ENCODE results near the gene HBEGF. TPM values are rescaled to one million over a fixed set of nuclear protein-coding genes. Genes with fewer than 3 reads are reported as not detected.

Gene HBEGF
- total and polyA plus RNA-seq, 10 donors, result 1.2 to 16.2 (median 6.9) TPM

DNA sequence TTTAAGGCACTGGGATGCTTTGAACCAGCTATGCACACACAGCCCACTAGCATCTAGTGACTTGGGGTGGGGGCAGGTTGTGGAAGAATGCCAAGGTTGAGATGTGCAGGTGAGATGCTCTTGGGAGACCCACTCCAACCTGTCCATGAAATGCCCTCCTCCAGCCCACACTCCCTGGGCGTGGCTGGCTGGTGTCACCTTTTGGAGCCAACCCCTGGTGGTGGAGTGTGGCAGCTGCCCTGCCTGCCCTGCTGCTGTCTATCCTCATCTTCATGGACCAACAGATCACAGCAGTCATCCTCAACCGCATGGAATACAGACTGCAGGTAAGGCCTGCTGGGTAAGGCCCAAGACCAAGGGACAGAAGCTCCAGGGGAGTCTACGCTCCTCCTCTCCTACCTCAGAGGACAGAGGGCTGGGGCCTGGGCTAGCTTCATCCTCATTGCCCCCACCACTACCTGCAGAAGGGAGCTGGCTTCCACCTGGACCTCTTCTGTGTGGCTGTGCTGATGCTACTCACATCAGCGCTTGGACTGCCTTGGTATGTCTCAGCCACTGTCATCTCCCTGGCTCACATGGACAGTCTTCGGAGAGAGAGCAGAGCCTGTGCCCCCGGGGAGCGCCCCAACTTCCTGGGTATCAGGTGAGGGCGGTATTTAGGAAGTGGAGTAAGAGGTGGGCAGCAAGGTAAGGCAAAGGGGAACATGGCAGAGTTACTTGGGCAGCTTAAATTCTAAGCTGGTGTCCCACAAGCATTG, 21.0 kb upstream of the HBEGF start:
- intact Hi-C loops (cut with DNase I; ENCODE audit: low total_unique reads), result no loop called here
- H3K27ac ChIP-seq, result no peak overlapping the region
- H3K36me3 ChIP-seq, result no peaks in the 10 kb centered on the region
- no peak overlapping the region for H3K4me3 ChIP-seq
- H3K4me1 ChIP-seq, result peaks cover 0 to 21% (median 10%) of the 10 kb centered on the region in 6 donors
- 85 to 93% (median 88%) methylated on average over 6 to 8 of the region's 8 CpGs for WGBS, 5 donors
- no peaks in the 10 kb centered on the region for H3K27me3 ChIP-seq (replicated peaks in 1 of 7)
- TF ChIP-seq POLR2A (IDR thresholded peaks at IDR 0.05) (no peak), POLR2AphosphoS5 (IDR thresholded peaks at IDR 0.05) (no peak)
- TF ChIP-seq, protein P1, sequence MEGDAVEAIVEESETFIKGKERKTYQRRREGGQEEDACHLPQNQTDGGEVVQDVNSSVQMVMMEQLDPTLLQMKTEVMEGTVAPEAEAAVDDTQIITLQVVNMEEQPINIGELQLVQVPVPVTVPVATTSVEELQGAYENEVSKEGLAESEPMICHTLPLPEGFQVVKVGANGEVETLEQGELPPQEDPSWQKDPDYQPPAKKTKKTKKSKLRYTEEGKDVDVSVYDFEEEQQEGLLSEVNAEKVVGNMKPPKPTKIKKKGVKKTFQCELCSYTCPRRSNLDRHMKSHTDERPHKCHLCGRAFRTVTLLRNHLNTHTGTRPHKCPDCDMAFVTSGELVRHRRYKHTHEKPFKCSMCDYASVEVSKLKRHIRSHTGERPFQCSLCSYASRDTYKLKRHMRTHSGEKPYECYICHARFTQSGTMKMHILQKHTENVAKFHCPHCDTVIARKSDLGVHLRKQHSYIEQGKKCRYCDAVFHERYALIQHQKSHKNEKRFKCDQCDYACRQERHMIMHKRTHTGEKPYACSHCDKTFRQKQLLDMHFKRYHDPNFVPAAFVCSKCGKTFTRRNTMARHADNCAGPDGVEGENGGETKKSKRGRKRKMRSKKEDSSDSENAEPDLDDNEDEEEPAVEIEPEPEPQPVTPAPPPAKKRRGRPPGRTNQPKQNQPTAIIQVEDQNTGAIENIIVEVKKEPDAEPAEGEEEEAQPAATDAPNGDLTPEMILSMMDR (IDR thresholded peaks at IDR 0.05 in 8 of 11, conservative IDR thresholded peaks at IDR 0.05 in 3 of 11), result no peak
- H3K9me3 ChIP-seq, result no peaks in the 10 kb centered on the region
- no peak for DNase-seq

DNA sequence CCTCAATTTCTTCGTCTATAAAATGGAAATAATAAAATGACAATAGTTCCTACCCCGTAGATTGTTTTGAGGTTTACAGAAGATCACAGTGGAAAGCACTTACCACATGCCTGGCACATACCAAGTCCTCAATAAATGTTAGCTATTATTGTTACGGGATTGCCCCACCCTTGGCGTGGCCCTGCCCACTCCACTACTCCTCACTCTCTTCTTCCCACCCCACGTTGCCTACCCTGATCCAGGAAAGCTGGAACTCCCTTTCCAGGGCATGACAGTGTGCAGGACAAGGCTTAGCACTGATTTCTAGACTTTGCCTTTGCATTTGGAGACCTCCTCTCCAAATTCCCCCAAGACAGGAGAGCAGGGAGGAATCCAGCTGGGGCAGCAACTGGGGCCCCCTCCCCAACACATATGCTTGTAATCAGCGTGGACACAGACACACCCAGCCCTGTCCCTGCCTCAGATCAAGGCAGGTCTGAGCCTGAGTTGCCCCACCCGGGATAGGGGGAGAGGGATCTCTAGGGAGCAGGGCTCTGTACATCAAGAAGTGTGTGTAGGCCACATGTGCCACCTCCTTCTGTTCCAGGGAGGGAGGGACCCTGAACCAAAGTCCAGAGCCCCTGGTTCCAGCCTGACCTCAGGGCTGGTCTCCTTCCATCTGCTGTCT, 20.3 kb upstream of the HBEGF start:
- Histone ChIP-seq H3K4me1 (peaks cover 0 to 13% (median 8%) of the 10 kb centered on the region in 6 donors), H3K27me3 (replicated peaks in 1 of 7) (no peaks in the 10 kb centered on the region), H3K27ac (no peak overlapping the region), H3K4me3 (no peak overlapping the region), H3K9me3 (no peaks in the 10 kb centered on the region), H3K36me3 (no peaks in the 10 kb centered on the region)
- 68 to 85% (median 82%) methylated on average over 6 to 7 of the region's 7 CpGs for WGBS, 5 donors
- TF ChIP-seq POLR2A (IDR thresholded peaks at IDR 0.05), result no peak
- TF ChIP-seq POLR2AphosphoS5 (IDR thresholded peaks at IDR 0.05), result no peak
- intact Hi-C loops (cut with DNase I; ENCODE audit: low total_unique reads), result no loop called here
- DNase-seq, result no peak

DNA sequence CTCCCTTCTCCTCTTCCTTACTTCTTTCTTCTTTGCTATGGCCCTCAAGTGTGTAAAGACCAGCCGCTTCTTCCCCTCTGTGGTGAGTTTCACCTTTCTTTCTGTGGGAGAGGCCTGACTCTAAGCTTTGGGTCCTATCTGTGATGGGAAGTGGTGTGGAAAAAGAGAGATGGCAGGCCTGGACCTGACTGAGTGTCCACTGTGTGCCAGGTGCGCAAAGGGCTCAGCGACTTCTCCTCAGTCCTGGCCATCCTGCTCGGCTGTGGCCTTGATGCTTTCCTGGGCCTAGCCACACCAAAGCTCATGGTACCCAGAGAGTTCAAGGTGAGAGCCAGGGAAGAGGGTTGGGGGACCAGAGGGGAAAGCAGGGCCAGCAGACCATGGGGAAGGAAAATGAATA, 19.5 kb upstream of the HBEGF start:
- Histone ChIP-seq H3K4me1 (peaks cover 0 to 12% (median 8%) of the 10 kb centered on the region in 6 donors), H3K9me3 (no peaks in the 10 kb centered on the region), H3K36me3 (no peaks in the 10 kb centered on the region), H3K27ac (no peak overlapping the region), H3K4me3 (no peak overlapping the region), H3K27me3 (replicated peaks in 1 of 7) (no peaks in the 10 kb centered on the region)
- intact Hi-C loops (cut with DNase I; ENCODE audit: low total_unique reads), result no loop called here
- DNase-seq, result no peak
- 88 to 94% (median 90%) methylated on average over 4 of the region's 4 CpGs for WGBS, 5 donors
- TF ChIP-seq POLR2A (IDR thresholded peaks at IDR 0.05), result no peak
- TF ChIP-seq, protein P1 (IDR thresholded peaks at IDR 0.05 in 8 of 11, conservative IDR thresholded peaks at IDR 0.05 in 3 of 11), result no peak
- TF ChIP-seq POLR2AphosphoS5 (IDR thresholded peaks at IDR 0.05), result no peak

DNA sequence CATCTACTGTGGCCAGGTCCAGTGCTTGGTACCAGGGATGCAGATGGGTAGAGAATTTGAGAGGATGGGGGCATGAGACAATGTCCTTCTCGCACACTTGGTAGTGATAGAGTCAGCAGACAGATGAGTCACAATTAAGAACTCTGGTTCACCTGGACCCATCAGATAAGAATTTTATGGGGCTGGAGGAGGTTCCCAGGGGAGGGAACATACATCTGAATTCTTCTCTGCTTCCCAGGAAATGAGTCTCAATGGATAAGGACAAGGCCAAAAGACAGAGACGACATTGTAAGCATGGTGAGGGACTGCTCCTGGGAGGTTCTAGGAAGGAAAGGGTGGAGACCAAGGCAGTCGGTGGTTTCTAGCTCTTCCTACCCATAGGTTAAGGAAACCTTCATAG, 18.9 kb upstream of the HBEGF start:
- WGBS, 5 donors, result 60 to 71% (median 63%) methylated on average over 3 of the region's 3 CpGs
- intact Hi-C loops (cut with DNase I; ENCODE audit: low total_unique reads), result no loop called here
- no peak overlapping the region for H3K27ac ChIP-seq
- DNase-seq, result no peak
- no peak overlapping the region for H3K4me3 ChIP-seq
- H3K4me1 ChIP-seq, result peaks cover 0 to 12% (median 8%) of the 10 kb centered on the region in 6 donors
- H3K27me3 ChIP-seq (replicated peaks in 1 of 7), result no peaks in the 10 kb centered on the region
- H3K36me3 ChIP-seq, result no peaks in the 10 kb centered on the region
- no peaks in the 10 kb centered on the region for H3K9me3 ChIP-seq
- TF ChIP-seq, protein P1 (IDR thresholded peaks at IDR 0.05 in 8 of 11, conservative IDR thresholded peaks at IDR 0.05 in 3 of 11), result no peak
- no peak for TF ChIP-seq POLR2A (IDR thresholded peaks at IDR 0.05)
- no peak for TF ChIP-seq POLR2AphosphoS5 (IDR thresholded peaks at IDR 0.05)
